SH-SY5Y (cell line): Measurements from ENCODE around the gene UBQLNL.

ENCODE experiments used
- GATA2 ChIP-seq: IDR thresholded peaks from 2 replicates; pipeline ENCODE4 v1.6.1; 2011; ENCODE audit warnings: mild to moderate bottlenecking, low read depth, low read length
- GATA3 ChIP-seq: IDR thresholded peaks from 2 replicates; pipeline ENCODE4 v1.6.1; 2011; ENCODE audit warnings: low read depth, mild to moderate bottlenecking, low read length, moderate library complexity

- TF ChIP-seq GATA2 (no peak), GATA3 (no peak)
These were observed 31.5 kb upstream of the UBQLNL start for GRCh38 chr11:5547982-5548381.
